Keratinocyte (primary cell): ENCODE data around the gene MEIG1. TPM values are rescaled to one million over a fixed set of nuclear protein-coding genes. Genes with fewer than 3 reads are reported as not detected.
"Not testable (repeated sequence)": the region's sequence is repeated elsewhere in the genome, so short reads cannot be mapped to it uniquely, and the experiment has no call there.

Source experiments
- DNase-seq: peaks from one replicate; pipeline ENCODE4 v3.0.0-alpha.2; 2011; ENCODE audit warnings: low read depth, missing footprints, low spot score
- FAIRE-seq: peaks from 2 replicates; lab custom pipeline; 2011; peaks lifted over from hg19 to GRCh38; lab: Jason Lieb, UNC
- H2AFZ ChIP-seq: 2 replicates; pipeline ENCODE4 v1.6.0; 2012; ENCODE audit warnings: low read length, control low read depth, inconsistent platforms; ENCODE audit not compliant: control insufficient read depth
- H3K27ac ChIP-seq: 2 replicates; pipeline ENCODE4 v1.5.1; 2011; ENCODE audit warnings: low read length; ENCODE audit not compliant: control insufficient read depth, insufficient read depth
- H3K27me3 ChIP-seq: 3 replicates; pipeline ENCODE4 v1.6.0; 2011; ENCODE audit warnings: low read length; ENCODE audit not compliant: control insufficient read depth, insufficient read depth; ENCODE audit errors: extremely low read depth
- H3K36me3 ChIP-seq, 2 experiments: 2 replicates in 1 of 2; 3 replicates in 1 of 2; pipeline ENCODE4 v1.5.1; 2011; ENCODE audit warnings: low read length in 2 of 2, mild to moderate bottlenecking in 1 of 2; ENCODE audit not compliant: control insufficient read depth in 2 of 2, insufficient read depth in 2 of 2; ENCODE audit errors: extremely low read depth in 1 of 2
- H3K4me1 ChIP-seq: 3 replicates; pipeline ENCODE4 v1.5.1; 2011; ENCODE audit warnings: low read length; ENCODE audit not compliant: control insufficient read depth, insufficient read depth; ENCODE audit errors: extremely low read depth
- H3K4me2 ChIP-seq: 3 replicates; pipeline ENCODE4 v1.6.0; 2011; ENCODE audit warnings: low read depth, low read length; ENCODE audit not compliant: control insufficient read depth, insufficient read depth; ENCODE audit errors: extremely low read depth
- H3K4me3 ChIP-seq, 3 experiments: fragments of 200-600 bp in 1 of 3; sonication (generic) in 1 of 3; 2 replicates in 2 of 3; 3 replicates in 1 of 3; pipeline ENCODE4 v1.5.1; 2011 to 2016; ENCODE audit warnings: low read length in 3 of 3, mild to moderate bottlenecking in 3 of 3, control low read depth in 2 of 3, inconsistent platforms in 1 of 3, low read depth in 1 of 3, mixed read lengths in 1 of 3, mixed run types in 1 of 3, moderate library complexity in 1 of 3; ENCODE audit not compliant: control insufficient read depth in 2 of 3, insufficient read depth in 2 of 3; ENCODE audit errors: extremely low read depth in 1 of 3
- H3K79me2 ChIP-seq: 2 replicates; pipeline ENCODE4 v1.6.0; 2012; ENCODE audit warnings: low read length; ENCODE audit not compliant: control insufficient read depth, insufficient read depth
- H3K9ac ChIP-seq: 3 replicates; pipeline ENCODE4 v1.6.0; 2011; ENCODE audit warnings: low read length; ENCODE audit not compliant: control insufficient read depth, insufficient read depth; ENCODE audit errors: extremely low read depth
- H3K9me1 ChIP-seq: 3 replicates; pipeline ENCODE4 v1.6.0; 2011; ENCODE audit warnings: low read length; ENCODE audit not compliant: control insufficient read depth, insufficient read depth; ENCODE audit errors: extremely low read depth
- H3K9me3 ChIP-seq: 2 replicates; pipeline ENCODE4 v1.5.1; 2012; ENCODE audit warnings: low read depth, low read length; ENCODE audit not compliant: control insufficient read depth
- H4K20me1 ChIP-seq: 3 replicates; pipeline ENCODE4 v1.6.0; 2011; ENCODE audit warnings: low read length; ENCODE audit not compliant: control insufficient read depth, insufficient read depth; ENCODE audit errors: extremely low read depth
- CTCF ChIP-seq, 3 experiments: IDR thresholded peaks in 1 of 3; conservative IDR thresholded peaks in 1 of 3; optimal IDR thresholded peaks in 1 of 3; 2 replicates in 2 of 3; 3 replicates in 1 of 3; pipeline versions ENCODE3 to v1.5.1; 2011; ENCODE audit warnings: low read length in 3 of 3, mild to moderate bottlenecking in 3 of 3, moderate library complexity in 2 of 3, control low read depth in 1 of 3, inconsistent platforms in 1 of 3; ENCODE audit not compliant: insufficient read depth in 2 of 3; ENCODE audit errors: extremely low read depth in 1 of 3
- EZH2 ChIP-seq: IDR thresholded peaks from one replicate; pipeline ENCODE4 v1.6.1; 2012; ENCODE audit warnings: inconsistent platforms, mild to moderate bottlenecking, low read length, moderate library complexity
- dilution Hi-C: fragments of 300-500 bp; cut with MboI; formaldehyde crosslinking; loops from one replicate; pipeline ENCODE4 v1.7.0; 2020; ENCODE audit warnings: low sequenced_read_pairs; ENCODE audit not compliant: extremely low pct_ligation_motif_present
- polyA plus RNA-seq, 5 experiments: library from polyadenylated mRNA; depleted of rRNA in 3 of 5; stranded (reverse) in 3 of 5; stranded (forward) in 1 of 5; unstranded in 1 of 5; fragments of >200 nt; gene quantifications; 1 replicate in 1 of 5; 2 replicates in 3 of 5; 3 replicates in 1 of 5; pipeline versions ENCODE4 v1.2.1 to v1.2.3, GENCODE V29; 2011 to 2012; ENCODE audit warnings: missing spikeins in 2 of 5, low read depth in 1 of 5, low replicate concordance in 1 of 5

Gene MEIG1
- polyA plus RNA-seq, 1 donor (not counting 4 experiments of a cell fraction or from before 2014, with no cell fraction given): 0.33 TPM

- H3K27me3 ChIP-seq, FAIRE-seq, DNase-seq: not testable (repeated sequence)
Measured at GRCh38 chr10:14942147-14942949, 16.8 kb upstream of the MEIG1 start.

GRCh38 chr10:14942950-14943338 lies 16.2 kb upstream of the MEIG1 start:
- H3K4me2 ChIP-seq, DNase-seq, H3K9me3 ChIP-seq, H3K27ac ChIP-seq, H3K4me1 ChIP-seq, H3K27me3 ChIP-seq, H3K9ac ChIP-seq, H2AFZ ChIP-seq, H3K9me1 ChIP-seq, H3K79me2 ChIP-seq, H3K4me3 ChIP-seq, FAIRE-seq, H4K20me1 ChIP-seq, dilution Hi-C loops: not testable (repeated sequence)
- H3K36me3 ChIP-seq: peaks cover 5 to 18% of the 10 kb centered on the region in 2 experiments

More at GRCh38 chr10:14942147-14942949, 16.8 kb upstream of the MEIG1 start:
- H3K9me1 ChIP-seq, dilution Hi-C loops, H3K27ac ChIP-seq, H3K4me2 ChIP-seq, H3K4me3 ChIP-seq, H3K9ac ChIP-seq, H4K20me1 ChIP-seq, H3K9me3 ChIP-seq, H3K79me2 ChIP-seq, H2AFZ ChIP-seq, H3K4me1 ChIP-seq: not testable (repeated sequence)
- peaks cover 1 to 16% of the 10 kb centered on the region in 2 experiments for H3K36me3 ChIP-seq

- DNase-seq: no peak
- peaks cover 5 to 20% of the 10 kb centered on the region in 2 experiments for H3K36me3 ChIP-seq
Measured at GRCh38 chr10:14945108-14945507, 14.1 kb upstream of the MEIG1 start.

More at GRCh38 chr10:14945108-14945507, 14.1 kb upstream of the MEIG1 start:
- Histone ChIP-seq H3K9me1 (no peaks in the 10 kb centered on the region), H3K4me3 (no peak overlapping the region), H3K27ac (peak overlapping the region; percentile 10), H3K79me2 (peaks cover 16% of the 10 kb centered on the region), H2AFZ (no peak overlapping the region), H3K4me2 (no peak overlapping the region), H3K9me3 (no peaks in the 10 kb centered on the region), H3K9ac (no peak overlapping the region), H3K4me1 (no peaks in the 10 kb centered on the region), H4K20me1 (no peaks in the 10 kb centered on the region), H3K27me3 (no peaks in the 10 kb centered on the region)
- dilution Hi-C loops: no loop called here
- FAIRE-seq: no peak
- TF ChIP-seq CTCF (optimal IDR thresholded peaks at IDR 0.05 in 1 of 3, IDR thresholded peaks at IDR 0.05 in 1 of 3, conservative IDR thresholded peaks at IDR 0.05 in 1 of 3; ENCODE audit: extremely low read depth in 1 of 3, insufficient read depth in 2 of 3, low read length in 3 of 3) (no peak), EZH2 (no peak)
